Activated CD4-positive, alpha-beta T cell treated with anti-CD3 and anti-CD28 coated beads, Interleukin-2, Interleukin-4, amounts not matched to agents 100 ng/mL and 50 ng/mL, durations not matched to agents 16 hours and 8 hours (primary cell): ENCODE data around the gene OPCML.

ENCODE experiments used
- DNase-seq: peaks from one replicate; pipeline ENCODE4 v3.0.0-alpha.2; 2020; ENCODE audit warnings: low spot score

OPCML gene

GRCh38 chr11:132790466-132790865, 741.8 kb downstream of the OPCML start:
- DNase-seq: no peak

GRCh38 chr11:132788816-132789325, 743.4 kb downstream of the OPCML start:
- DNase-seq: no peak

- DNase-seq: no peak
Observed at GRCh38 chr11:132785878-132786277, 746.4 kb downstream of the OPCML start.

GRCh38 chr11:132784441-132784840, 747.9 kb downstream of the OPCML start:
- no peak for DNase-seq

- DNase-seq: no peak
Observed at GRCh38 chr11:132782102-132782501, 750.2 kb downstream of the OPCML start.

GRCh38 chr11:132780046-132780445, 752.3 kb downstream of the OPCML start:
- DNase-seq: no peak

GRCh38 chr11:132779497-132779896, 752.8 kb downstream of the OPCML start:
- DNase-seq: no peak

GRCh38 chr11:132777067-132777975, 755.0 kb downstream of the OPCML start:
- no peak for DNase-seq

- no peak for DNase-seq
Observed at GRCh38 chr11:132773751-132774150, 758.5 kb downstream of the OPCML start.

- DNase-seq: no peak
Observed at GRCh38 chr11:132772703-132773545, 759.4 kb downstream of the OPCML start.

GRCh38 chr11:132771746-132772145, 760.6 kb downstream of the OPCML start:
- DNase-seq: no peak

- no peak for DNase-seq
Observed at GRCh38 chr11:132770829-132771530, 761.3 kb downstream of the OPCML start.

GRCh38 chr11:132763503-132763902, 768.8 kb downstream of the OPCML start:
- no peak for DNase-seq

GRCh38 chr11:132755934-132756333, 776.4 kb downstream of the OPCML start:
- no peak for DNase-seq

- DNase-seq: no peak
Observed at GRCh38 chr11:132751516-132752250, 780.6 kb downstream of the OPCML start.

- no peak for DNase-seq
Observed at GRCh38 chr11:132746305-132746704, 786.0 kb downstream of the OPCML start.

- DNase-seq: no peak
Observed at GRCh38 chr11:132745306-132745705, 787.0 kb downstream of the OPCML start.

GRCh38 chr11:132744771-132745170, 787.5 kb downstream of the OPCML start:
- no peak for DNase-seq

- no peak for DNase-seq
Observed at GRCh38 chr11:132743601-132744000, 788.7 kb downstream of the OPCML start.

GRCh38 chr11:132742929-132743328, 789.4 kb downstream of the OPCML start:
- DNase-seq: no peak

GRCh38 chr11:132734217-132734616, 798.1 kb downstream of the OPCML start:
- DNase-seq: no peak
